C4-2B (cell line): ENCODE results near the gene GLI1.

Experiments used
- H3K27ac ChIP-seq: fragments of 450-650 bp; 2 replicates; pipeline ENCODE4 v1.5.1; 2017
- CTCF ChIP-seq: fragments of 450-650 bp; conservative IDR thresholded peaks from 2 replicates; pipeline ENCODE4 v1.5.1; 2017; ENCODE audit warnings: mild to moderate bottlenecking
- ZFX ChIP-seq: fragments of 450-650 bp; IDR thresholded peaks from 2 replicates; pipeline ENCODE4 v1.6.1; 2017

GLI1 gene

DNA sequence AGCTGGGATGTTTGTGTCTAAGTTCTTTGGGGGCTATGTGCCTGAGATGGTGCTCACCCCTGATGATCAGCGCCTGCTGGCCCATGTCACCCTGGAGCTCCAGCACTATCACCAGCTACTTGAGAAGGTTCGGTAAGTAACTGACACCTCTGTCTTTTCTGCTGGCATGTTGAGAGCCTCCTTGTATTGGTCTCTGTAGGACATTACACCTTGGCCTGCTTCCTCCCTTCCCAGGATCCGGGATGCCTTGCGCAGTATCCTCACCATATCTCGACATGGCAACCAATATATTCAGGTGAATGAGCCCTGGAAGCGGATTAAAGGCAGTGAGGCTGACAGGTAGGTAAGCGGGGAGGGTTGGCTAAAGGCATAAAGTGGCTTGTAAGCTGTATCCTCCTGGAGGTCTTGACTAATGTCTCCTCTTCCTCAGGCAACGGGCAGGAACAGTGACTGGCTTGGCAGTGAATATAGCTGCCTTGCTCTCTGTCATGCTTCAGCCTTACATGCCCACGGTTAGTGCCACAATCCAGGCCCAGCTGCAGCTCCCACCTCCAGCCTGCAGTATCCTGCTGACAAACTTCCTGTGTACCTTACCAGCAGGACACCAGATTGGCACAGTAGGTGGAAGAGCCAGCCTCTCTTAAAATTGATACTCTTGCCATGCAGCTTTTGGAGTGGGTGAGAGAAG is 55.3 kb downstream of the GLI1 start:
- TF ChIP-seq ZFX (no peak), CTCF (no peak)

GRCh38 chr12:57515408-57515933 is 55.9 kb downstream of the GLI1 start:
- TF ChIP-seq ZFX (no peak), CTCF (no peak)
- H3K27ac ChIP-seq, result peak overlapping the region; percentile 74

More for the DNA sequence above, 55.3 kb downstream of the GLI1 start:
- H3K27ac ChIP-seq, result peak overlapping the region; percentile 74

DNA sequence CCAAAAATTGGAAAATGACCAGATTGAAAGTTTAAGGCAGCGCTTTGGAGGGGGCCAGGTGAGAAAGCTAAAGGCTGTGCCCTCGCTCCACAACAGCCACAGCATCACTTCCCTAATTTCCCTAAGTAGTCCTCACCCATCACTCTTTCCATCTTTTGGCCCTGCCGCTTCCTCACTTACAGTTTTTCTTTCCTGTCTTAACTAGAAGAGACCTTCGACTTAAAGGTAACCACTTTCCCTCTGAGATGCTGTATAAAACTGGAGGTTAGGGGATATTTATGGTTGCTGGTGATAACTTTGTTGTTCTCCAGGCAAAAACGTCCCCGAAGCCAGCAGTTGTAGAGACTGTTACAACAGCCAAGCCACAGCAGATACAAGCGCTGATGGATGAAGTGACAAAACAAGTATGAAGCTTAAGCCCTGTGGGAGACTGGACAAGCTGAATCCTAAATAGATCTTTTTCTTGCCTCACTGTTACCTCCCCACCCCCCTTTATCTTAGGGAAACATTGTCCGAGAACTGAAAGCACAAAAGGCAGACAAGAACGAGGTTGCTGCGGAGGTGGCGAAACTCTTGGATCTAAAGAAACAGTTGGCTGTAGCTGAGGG is 56.5 kb downstream of the GLI1 start:
- peak overlapping the region; percentile 38; the same call in 1 of the 2 replicates for H3K27ac ChIP-seq
- TF ChIP-seq ZFX, result no peak
- no peak for TF ChIP-seq CTCF

GRCh38 chr12:57516617-57517153 is 57.1 kb downstream of the GLI1 start:
- H3K27ac ChIP-seq, result peak overlapping the region; percentile 38
- TF ChIP-seq CTCF, result no peak
- TF ChIP-seq ZFX, result no peak

DNA sequence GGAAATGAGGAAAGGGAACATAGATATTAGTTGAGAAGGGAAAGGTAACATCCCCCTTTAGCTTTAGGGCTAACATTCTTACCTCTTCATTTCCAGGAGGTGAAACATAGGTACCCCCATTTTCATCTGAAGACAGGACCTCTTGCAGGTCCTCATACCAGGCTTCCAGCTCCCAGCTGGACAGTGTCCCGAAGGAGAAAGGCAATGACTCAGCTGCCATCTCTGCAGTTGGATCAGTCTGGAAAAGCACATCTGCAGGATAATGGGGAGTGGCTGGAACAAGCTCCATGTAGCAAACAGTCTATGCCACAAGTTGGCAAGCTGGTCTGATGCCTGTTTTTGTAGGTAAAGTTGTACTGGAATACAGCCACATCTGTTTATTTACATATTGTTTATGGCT is 57.6 kb downstream of the GLI1 start:
- H3K27ac ChIP-seq, result peak overlapping the region; percentile 38

DNA sequence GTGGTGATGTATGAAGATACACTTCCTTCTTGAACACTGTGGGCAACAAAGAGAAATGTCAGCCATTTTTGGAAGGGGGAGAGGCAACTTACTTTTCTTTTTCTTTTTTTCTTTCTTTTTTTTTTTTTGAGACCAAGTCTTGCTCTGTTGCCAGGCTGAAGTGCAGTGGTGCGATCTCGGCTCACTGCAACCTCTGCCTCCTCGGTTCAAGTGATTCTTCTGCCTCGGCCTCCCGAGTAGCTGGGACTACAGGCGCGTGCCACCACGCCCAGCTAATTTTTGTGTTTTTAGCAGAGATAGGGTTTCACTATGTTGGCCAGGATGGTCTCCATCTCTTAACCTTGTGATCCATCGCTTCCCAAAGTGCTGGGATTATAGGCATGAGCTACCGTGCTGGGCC is 58.1 kb downstream of the GLI1 start:
- H3K27ac ChIP-seq, result peak overlapping the region; percentile 35

More for the DNA sequence above, 57.6 kb downstream of the GLI1 start:
- no peak for TF ChIP-seq ZFX
- TF ChIP-seq CTCF, result no peak

- H3K27ac ChIP-seq, result peak overlapping the region; percentile 88
- no peak for TF ChIP-seq ZFX
- TF ChIP-seq CTCF, result no peak
Measured at GRCh38 chr12:57518176-57518919, 58.8 kb downstream of the GLI1 start.
